ENCODE data around the gene PHLDB1.
A peak's percentile ranks its signal among the peaks of the same experiment; 100 is the strongest.

The PHLDB1 gene

DNA sequence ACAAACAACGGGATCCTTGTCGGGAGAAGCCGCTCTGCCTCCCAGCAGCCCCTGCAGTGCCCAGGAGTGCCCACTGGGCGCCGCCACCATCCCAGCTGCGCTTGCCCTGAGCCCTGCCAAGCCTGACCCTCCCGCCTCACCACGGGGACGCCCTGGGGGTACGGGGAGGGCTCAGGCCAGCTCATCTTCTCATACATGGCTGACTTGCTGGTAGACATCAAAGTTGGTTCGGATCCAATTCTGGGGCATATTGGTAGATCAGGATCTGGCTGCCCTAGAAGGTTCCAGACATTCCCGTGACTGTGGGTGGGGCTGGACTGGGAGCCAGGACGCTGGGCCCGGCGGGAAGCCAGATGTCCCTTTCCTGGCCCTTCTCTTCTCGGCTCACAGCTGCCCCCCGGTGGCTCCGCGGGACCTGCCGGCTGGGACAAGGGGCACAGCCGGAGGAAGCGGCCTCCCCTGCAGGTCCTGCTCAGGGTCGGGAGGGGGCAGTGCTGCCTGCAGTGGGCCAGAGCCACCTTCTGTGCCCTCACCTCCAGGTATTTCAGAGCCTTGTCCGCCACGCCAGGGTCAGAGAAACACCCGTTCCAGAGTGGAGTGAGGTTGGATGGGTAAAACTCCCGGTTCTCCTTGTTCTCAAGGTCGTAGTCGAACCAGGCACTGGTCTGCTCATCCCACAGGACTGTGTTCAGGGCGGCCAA lies 82.6 kb downstream of the PHLDB1 start:
- H3K4me1 ChIP-seq (ENCODE audit: control insufficient read depth, insufficient read depth, low read length, poor library complexity, severe bottlenecking): peaks cover 12% of the 10 kb centered on the region

GRCh38 chr11:118690553-118691304 lies 83.3 kb downstream of the PHLDB1 start:
- H3K27ac ChIP-seq (ENCODE audit: low read depth, low read length, severe bottlenecking): no peak overlapping the region
- 85 to 89% methylated on average over 10 of the region's 15 CpGs for WGBS, 2 experiments (ENCODE audit: insufficient coverage in 2 of 2)
- peaks cover 12% of the 10 kb centered on the region for H3K4me1 ChIP-seq (ENCODE audit: control insufficient read depth, insufficient read depth, low read length, poor library complexity, severe bottlenecking)
- H3K36me3 ChIP-seq (ENCODE audit: control insufficient read depth, insufficient read depth, low read length): no peaks in the 10 kb centered on the region
- H3K4me3 ChIP-seq (ENCODE audit: extremely low read depth, insufficient read depth, low read length, poor library complexity, severe bottlenecking): no peak overlapping the region
- H3K9me3 ChIP-seq (ENCODE audit: control insufficient read depth, low read length): no peaks in the 10 kb centered on the region

More for the DNA sequence above, 82.6 kb downstream of the PHLDB1 start:
- Histone ChIP-seq H3K27ac (ENCODE audit: low read depth, low read length, severe bottlenecking) (peak overlapping the region; percentile 59), H3K4me3 (ENCODE audit: extremely low read depth, insufficient read depth, low read length, poor library complexity, severe bottlenecking) (peak overlapping the region; percentile 16), H3K36me3 (ENCODE audit: control insufficient read depth, insufficient read depth, low read length) (no peaks in the 10 kb centered on the region), H3K9me3 (ENCODE audit: control insufficient read depth, low read length) (no peaks in the 10 kb centered on the region)
- 9 to 10% methylated on average over 29 to 30 of the region's 30 CpGs for WGBS, 2 experiments (ENCODE audit: insufficient coverage in 2 of 2)

DNA sequence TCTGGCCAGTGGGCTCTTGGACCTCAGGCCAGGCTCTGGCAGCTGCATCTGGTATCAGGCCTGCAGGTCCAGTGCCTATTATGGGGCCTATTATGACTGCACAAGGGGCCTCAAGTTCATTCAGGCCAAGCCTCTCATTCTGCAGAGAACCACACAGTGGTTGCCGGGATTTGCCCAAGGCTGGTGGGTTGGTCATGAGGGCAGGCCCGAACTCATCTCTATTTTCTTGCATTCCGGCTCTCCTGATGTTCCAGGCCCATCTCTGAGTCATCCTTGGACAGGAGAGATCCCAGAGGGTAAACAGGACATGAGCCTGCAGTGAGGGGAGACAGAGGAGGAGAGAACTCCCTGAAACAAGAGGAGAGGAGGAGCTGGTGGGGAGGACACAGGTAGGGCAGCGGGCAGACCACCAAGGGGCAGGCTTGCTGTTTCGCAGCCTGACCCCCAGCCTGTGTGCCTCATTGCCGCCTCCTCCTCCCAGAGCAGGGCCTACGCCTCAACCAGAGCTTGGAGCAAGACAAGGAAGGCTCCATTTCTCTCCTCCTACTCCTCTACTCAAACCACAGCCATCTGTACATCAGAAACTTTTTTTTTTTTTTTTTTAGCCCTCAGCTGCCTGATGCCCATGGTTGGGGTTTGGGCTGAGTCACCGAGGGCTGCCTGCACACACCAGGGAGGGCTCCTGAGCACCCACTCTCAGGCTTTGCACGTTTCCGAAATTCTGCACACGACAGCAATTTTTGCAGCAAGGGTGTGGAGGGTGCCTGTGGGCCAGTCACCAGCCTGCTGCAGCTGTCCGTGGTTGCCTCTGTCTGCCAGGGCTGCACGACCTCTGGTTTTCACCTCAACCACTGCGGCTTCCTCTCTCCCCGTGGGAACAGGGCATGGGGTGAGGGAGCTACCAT lies 84.8 kb downstream of the PHLDB1 start:
- no peak overlapping the region for H3K4me3 ChIP-seq (ENCODE audit: extremely low read depth, insufficient read depth, low read length, poor library complexity, severe bottlenecking)
- 89 to 90% methylated on average over 9 to 13 of the region's 15 CpGs for WGBS, 2 experiments (ENCODE audit: insufficient coverage in 2 of 2)
- peak overlapping the region; percentile 57 for H3K27ac ChIP-seq (ENCODE audit: low read depth, low read length, severe bottlenecking)

GRCh38 chr11:118694185-118694584 lies 86.8 kb downstream of the PHLDB1 start:
- no peak overlapping the region for H3K27ac ChIP-seq (ENCODE audit: low read depth, low read length, severe bottlenecking)
- 94 to 97% methylated on average over 6 to 8 of the region's 8 CpGs for WGBS, 2 experiments (ENCODE audit: insufficient coverage in 2 of 2)
- no peaks in the 10 kb centered on the region for H3K9me3 ChIP-seq (ENCODE audit: control insufficient read depth, low read length)
- no peak overlapping the region for H3K4me3 ChIP-seq (ENCODE audit: extremely low read depth, insufficient read depth, low read length, poor library complexity, severe bottlenecking)
- H3K36me3 ChIP-seq (ENCODE audit: control insufficient read depth, insufficient read depth, low read length): no peaks in the 10 kb centered on the region
- H3K4me1 ChIP-seq (ENCODE audit: control insufficient read depth, insufficient read depth, low read length, poor library complexity, severe bottlenecking): peaks cover 12% of the 10 kb centered on the region

More for the DNA sequence above, 84.8 kb downstream of the PHLDB1 start:
- H3K36me3 ChIP-seq (ENCODE audit: control insufficient read depth, insufficient read depth, low read length): no peaks in the 10 kb centered on the region
- peaks cover 12% of the 10 kb centered on the region for H3K4me1 ChIP-seq (ENCODE audit: control insufficient read depth, insufficient read depth, low read length, poor library complexity, severe bottlenecking)
- no peaks in the 10 kb centered on the region for H3K9me3 ChIP-seq (ENCODE audit: control insufficient read depth, low read length)

- Histone ChIP-seq H3K4me3 (ENCODE audit: extremely low read depth, insufficient read depth, low read length, poor library complexity, severe bottlenecking) (no peak overlapping the region), H3K9me3 (ENCODE audit: control insufficient read depth, low read length) (no peaks in the 10 kb centered on the region), H3K4me1 (ENCODE audit: control insufficient read depth, insufficient read depth, low read length, poor library complexity, severe bottlenecking) (peaks cover 12% of the 10 kb centered on the region), H3K36me3 (ENCODE audit: control insufficient read depth, insufficient read depth, low read length) (no peaks in the 10 kb centered on the region), H3K27ac (ENCODE audit: low read depth, low read length, severe bottlenecking) (no peak overlapping the region)
- WGBS, 2 experiments (ENCODE audit: insufficient coverage in 2 of 2): 94 to 95% methylated on average over 9 to 10 of the region's 11 CpGs
Observed at GRCh38 chr11:118694771-118695170, 87.4 kb downstream of the PHLDB1 start.

GRCh38 chr11:118696673-118697226 lies 89.3 kb downstream of the PHLDB1 start:
- 93 to 95% methylated on average over 6 of the region's 7 CpGs for WGBS, 2 experiments (ENCODE audit: insufficient coverage in 2 of 2)

DNA sequence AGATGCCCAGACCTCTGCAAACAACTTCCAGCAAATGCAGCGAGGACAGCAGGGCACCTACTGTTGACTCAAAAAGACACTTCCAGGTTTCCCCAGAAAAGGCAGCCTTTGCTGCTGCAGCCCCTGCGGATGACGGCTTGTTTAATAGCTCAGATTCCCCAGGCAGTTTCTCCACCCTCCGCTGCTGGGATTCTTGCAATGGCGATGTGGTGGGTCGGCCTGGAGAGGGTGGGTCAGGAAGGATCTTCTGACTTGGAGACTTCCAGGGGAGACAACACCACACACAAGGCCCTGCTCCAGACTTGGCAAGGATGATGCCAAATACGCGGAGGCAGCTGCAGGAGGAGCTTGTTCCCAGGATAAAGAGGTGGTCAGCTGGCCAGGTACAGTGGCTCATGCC lies 89.9 kb downstream of the PHLDB1 start:
- WGBS, 2 experiments (ENCODE audit: insufficient coverage in 2 of 2): 84 to 92% methylated on average over 5 to 8 of the region's 8 CpGs
- Histone ChIP-seq H3K36me3 (ENCODE audit: control insufficient read depth, insufficient read depth, low read length) (no peaks in the 10 kb centered on the region), H3K27ac (ENCODE audit: low read depth, low read length, severe bottlenecking) (no peak overlapping the region)

More at GRCh38 chr11:118696673-118697226, 89.3 kb downstream of the PHLDB1 start:
- Histone ChIP-seq H3K4me1 (ENCODE audit: control insufficient read depth, insufficient read depth, low read length, poor library complexity, severe bottlenecking) (peaks cover 11% of the 10 kb centered on the region), H3K27ac (ENCODE audit: low read depth, low read length, severe bottlenecking) (no peak overlapping the region), H3K9me3 (ENCODE audit: control insufficient read depth, low read length) (peaks cover 4% of the 10 kb centered on the region), H3K36me3 (ENCODE audit: control insufficient read depth, insufficient read depth, low read length) (no peaks in the 10 kb centered on the region), H3K4me3 (ENCODE audit: extremely low read depth, insufficient read depth, low read length, poor library complexity, severe bottlenecking) (no peak overlapping the region)

GRCh38 chr11:118699506-118700220 lies 92.2 kb downstream of the PHLDB1 start:
- Histone ChIP-seq H3K4me3 (ENCODE audit: extremely low read depth, insufficient read depth, low read length, poor library complexity, severe bottlenecking) (no peak overlapping the region), H3K36me3 (ENCODE audit: control insufficient read depth, insufficient read depth, low read length) (no peaks in the 10 kb centered on the region), H3K4me1 (ENCODE audit: control insufficient read depth, insufficient read depth, low read length, poor library complexity, severe bottlenecking) (no peaks in the 10 kb centered on the region), H3K9me3 (ENCODE audit: control insufficient read depth, low read length) (peaks cover 4% of the 10 kb centered on the region), H3K27ac (ENCODE audit: low read depth, low read length, severe bottlenecking) (no peak overlapping the region)
- WGBS, 2 experiments (ENCODE audit: insufficient coverage in 2 of 2): 83% methylated on average over 6 of the region's 7 CpGs

More for the DNA sequence above, 89.9 kb downstream of the PHLDB1 start:
- Histone ChIP-seq H3K4me3 (ENCODE audit: extremely low read depth, insufficient read depth, low read length, poor library complexity, severe bottlenecking) (no peak overlapping the region), H3K4me1 (ENCODE audit: control insufficient read depth, insufficient read depth, low read length, poor library complexity, severe bottlenecking) (peaks cover 5% of the 10 kb centered on the region), H3K9me3 (ENCODE audit: control insufficient read depth, low read length) (peaks cover 4% of the 10 kb centered on the region)

- Histone ChIP-seq H3K4me3 (ENCODE audit: extremely low read depth, insufficient read depth, low read length, poor library complexity, severe bottlenecking) (no peak overlapping the region), H3K36me3 (ENCODE audit: control insufficient read depth, insufficient read depth, low read length) (no peaks in the 10 kb centered on the region), H3K4me1 (ENCODE audit: control insufficient read depth, insufficient read depth, low read length, poor library complexity, severe bottlenecking) (no peaks in the 10 kb centered on the region), H3K9me3 (ENCODE audit: control insufficient read depth, low read length) (peaks cover 4% of the 10 kb centered on the region), H3K27ac (ENCODE audit: low read depth, low read length, severe bottlenecking) (no peak overlapping the region)
- WGBS, 2 experiments (ENCODE audit: insufficient coverage in 2 of 2): 88 to 100% methylated on average over 3 to 4 of the region's 5 CpGs
Observed at GRCh38 chr11:118703563-118704106, 96.2 kb downstream of the PHLDB1 start.

Data from mesodermal cell (in vitro differentiated cells).